GM18867 (cell line): ENCODE measurements around the gene SCN11A.

Source experiments
- ATAC-seq: cut with Tn5 transposase; IDR thresholded peaks from one replicate; pipeline ENCODE4 v1.9.1; 2021; ENCODE audit warnings: mild to moderate bottlenecking, moderate library complexity; ENCODE audit not compliant: unreplicated experiment

The SCN11A gene

DNA sequence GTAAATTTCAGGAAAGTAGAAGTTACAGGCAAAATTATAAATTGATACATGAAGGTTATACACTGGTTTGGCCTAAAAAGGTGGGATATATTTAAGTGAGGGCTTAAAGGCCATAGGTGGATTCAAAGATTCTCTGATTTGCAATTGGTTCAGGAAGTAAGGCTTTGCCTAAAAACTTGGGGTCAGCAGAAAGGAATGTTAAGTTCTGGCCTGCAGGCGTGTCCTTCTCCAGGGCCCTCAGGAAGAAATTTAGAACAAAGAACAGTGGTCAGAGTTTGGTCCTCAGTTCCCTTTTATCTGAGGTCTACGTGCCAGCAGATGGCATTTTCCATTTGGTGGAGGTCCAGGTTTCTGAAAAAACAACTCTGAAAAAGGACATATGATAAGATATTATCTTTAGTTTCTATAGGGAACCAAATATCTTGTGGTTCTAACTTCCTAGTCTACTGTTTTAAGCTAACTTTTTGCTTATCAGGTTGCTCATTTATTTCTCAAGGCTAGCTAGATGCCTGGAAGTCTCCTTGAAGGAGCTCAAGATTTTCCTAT lies 40.5 kb downstream of the SCN11A start:
- ATAC-seq, result no peak

- no peak for ATAC-seq
Observed at GRCh38 chr3:39005295-39005694, 46.4 kb downstream of the SCN11A start.
